GM18858 (cell line): ENCODE results near the gene DCT.
"Not testable (repeated sequence)": the region's sequence is repeated elsewhere in the genome, so short reads cannot be mapped to it uniquely, and the experiment has no call there.

Experiments used
- ATAC-seq: cut with Tn5 transposase; IDR thresholded peaks from one replicate; pipeline ENCODE4 v1.9.1; 2021; ENCODE audit not compliant: unreplicated experiment

The DCT gene

DNA sequence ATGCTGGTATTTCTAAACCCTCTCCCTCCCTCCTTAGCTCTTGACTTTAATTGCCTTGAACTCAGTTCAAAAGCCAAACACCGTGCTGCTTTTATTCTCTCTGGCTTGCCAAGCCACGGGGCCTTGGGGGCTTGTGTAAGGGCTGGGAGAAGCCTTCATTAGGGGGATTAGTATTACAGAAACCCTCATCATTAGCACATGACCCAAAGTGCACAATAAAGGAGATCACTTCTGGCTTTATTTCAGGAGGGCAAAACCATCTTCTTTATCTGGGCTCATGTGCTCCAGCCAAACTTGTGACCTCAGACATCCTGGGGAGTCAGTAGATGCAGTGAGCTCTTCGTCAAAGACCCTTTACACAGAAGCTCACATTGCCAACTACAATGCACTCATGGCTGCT lies at the start of gene DCT:
Gene DCT, minus strand, starts transcription at position 67 of the 400 bp plus-strand sequence. CDS start 427 bp downstream, outside the sequence.
- ATAC-seq, result no peak

DNA sequence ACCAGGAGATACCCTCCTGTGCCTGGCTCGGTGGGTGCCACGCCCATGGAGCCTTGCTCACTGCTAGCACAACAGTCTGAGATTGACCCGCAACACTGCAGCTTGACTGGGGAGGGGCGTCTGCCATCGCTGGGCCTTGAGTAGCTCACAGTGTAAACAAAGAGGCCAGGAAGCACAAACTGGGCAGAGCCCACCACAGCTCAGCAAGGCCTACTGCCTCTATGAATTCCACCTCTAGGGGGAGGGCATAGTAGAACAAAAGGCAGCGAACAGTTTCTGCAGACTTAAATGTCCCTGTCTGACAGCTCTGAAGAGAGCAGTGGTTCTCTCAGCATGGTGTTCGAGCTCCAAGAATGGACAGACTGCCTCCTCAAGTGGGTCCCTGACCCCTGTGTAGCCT lies 47.5 kb upstream of the DCT start:
- not testable (repeated sequence) for ATAC-seq

DNA sequence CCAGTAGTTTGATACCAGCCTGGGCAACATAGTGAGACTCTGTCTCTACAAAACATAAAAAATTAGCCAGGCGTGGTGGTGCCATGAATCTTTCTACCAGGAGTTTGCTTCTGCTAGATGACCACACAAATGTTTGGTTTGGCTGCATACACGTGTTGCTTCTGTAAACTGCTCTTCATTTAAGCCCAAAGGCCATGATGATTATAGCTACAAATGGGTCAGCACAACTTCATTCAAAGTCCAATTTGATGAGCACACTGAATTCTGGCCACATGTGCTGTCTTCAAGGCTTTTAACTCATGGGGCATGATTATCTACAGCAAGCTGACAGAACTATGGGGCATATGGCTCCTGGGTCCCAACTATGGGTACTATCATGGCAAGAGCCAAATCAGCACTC lies 46.3 kb upstream of the DCT start:
- no peak for ATAC-seq

- ATAC-seq, result no peak
Measured at GRCh38 chr13:94524407-94524806, 44.9 kb upstream of the DCT start.

DNA sequence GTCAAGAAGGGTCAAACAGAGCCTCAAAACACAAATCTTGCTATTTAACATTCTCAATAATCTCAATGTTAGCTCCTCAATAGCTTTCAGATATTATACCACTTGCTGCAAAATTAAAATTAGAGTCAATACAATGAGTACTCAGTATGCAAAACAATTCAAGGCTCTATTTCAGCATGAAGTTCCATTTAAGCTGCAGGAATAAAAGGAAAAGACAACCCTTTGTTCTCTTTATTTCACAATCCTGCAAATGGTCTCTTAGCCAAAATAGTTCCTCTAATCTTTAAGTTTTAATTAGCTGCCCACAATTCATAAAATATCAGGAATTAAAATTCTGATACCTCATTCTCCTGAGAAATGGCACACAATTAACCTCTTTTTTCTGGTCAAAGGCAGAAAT lies 40.5 kb upstream of the DCT start:
- no peak for ATAC-seq

- ATAC-seq, result no peak
Measured at GRCh38 chr13:94516456-94516855, 37.0 kb upstream of the DCT start.

DNA sequence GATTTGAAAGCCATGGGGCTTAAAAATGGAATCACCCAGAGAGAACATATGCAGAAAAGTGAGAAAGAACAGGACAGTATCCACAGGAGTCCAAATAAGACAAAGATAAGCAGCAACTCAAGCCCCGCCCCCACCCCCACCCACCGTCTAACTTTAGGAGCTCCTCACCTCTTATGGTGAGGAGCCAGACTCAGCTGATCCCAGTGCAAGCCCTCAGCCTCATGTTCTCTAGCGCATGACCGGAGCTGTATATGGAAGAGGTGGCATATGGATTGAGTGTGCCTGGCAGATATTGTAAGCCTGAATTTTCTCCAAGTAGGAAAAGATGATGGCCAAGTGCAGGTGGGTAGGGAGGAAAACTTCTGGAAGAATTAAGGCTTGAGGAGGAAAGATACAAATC lies 36.4 kb upstream of the DCT start:
- ATAC-seq, result no peak

DNA sequence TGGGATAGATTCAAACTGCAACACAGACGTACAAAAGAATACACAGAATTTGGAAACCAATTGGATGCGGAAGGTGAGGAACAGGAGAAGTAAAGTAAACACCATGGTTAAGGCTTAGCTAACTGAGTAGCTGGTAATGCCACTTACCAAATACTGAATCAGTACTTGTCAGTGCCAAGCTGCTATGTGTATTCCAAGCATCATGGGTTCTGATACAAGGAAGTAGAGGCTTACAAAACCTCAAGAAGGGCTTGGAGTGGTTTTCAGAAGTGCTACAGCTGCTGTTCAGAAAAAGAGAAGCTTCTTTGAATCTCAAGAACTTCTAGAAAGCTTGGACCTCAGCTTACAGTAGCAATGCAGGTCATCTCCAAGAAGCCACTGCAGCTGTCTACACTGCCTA lies 35.9 kb upstream of the DCT start:
- no peak for ATAC-seq

DNA sequence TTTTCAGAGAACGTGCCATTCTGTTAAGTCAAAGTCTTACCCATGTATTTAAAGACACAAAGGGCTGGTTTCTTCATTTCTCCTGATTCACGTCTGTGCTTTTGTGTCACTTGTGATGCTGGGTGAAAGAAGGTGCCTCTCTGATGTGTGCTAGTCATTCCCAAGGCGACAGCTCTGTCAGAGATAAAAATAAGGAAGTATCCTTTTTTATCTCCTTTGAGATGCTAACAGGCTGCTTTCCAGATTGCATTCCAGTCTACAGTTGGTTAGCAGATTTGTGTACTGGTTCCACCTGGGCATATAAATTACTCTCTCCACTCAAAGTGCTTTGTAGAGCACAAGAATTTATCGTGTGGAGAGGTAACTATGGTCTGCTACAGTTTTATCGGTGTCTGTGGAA lies 33.5 kb upstream of the DCT start:
- no peak for ATAC-seq

DNA sequence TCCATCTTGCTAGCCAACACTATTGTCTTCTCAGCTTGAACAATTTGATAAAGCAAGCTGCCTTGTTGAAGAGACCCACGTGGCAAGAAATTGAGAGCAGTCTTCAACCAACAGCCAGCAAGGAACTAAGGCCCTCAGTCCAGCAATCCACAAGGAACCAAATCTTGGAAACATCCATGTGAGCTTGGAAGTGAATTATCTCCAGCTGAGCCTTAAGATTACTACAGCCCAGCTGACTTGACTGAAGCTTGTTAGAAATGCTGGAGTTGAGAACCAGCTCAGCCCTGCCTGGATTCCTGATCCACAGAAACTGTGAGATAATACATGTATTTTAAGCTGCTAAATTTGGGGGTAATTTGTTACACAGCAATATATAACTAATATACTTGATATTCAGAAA lies 26.2 kb upstream of the DCT start:
- ATAC-seq, result no peak

- ATAC-seq, result no peak
Measured at GRCh38 chr13:94503851-94504250, 24.4 kb upstream of the DCT start.

GRCh38 chr13:94498831-94499230 lies 19.3 kb upstream of the DCT start:
- not testable (repeated sequence) for ATAC-seq

DNA sequence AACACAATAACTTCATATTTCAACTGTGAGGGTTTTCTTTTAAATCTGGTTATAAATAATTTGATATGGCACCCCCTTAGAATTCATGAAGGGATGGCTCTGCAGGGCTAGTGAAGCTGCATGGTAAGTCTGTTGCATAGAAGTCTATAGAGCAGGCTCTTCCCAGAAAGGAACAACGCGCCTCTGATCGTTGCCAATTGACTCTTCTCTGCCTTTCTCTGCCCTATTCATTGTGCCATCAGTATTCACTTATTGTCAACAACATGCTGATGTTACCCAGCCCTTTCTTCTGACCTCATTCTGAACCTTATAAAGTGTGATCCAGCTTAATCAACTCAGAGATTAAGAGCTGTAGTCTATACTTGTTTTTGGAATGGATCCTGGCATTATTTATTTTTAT lies 16.3 kb upstream of the DCT start:
- no peak for ATAC-seq

- no peak for ATAC-seq
Measured at GRCh38 chr13:94494026-94494425, 14.5 kb upstream of the DCT start.

- ATAC-seq, result no peak
Measured at GRCh38 chr13:94487043-94487442, 7.6 kb upstream of the DCT start.

GRCh38 chr13:94483970-94484369 lies 4.5 kb upstream of the DCT start:
- ATAC-seq, result no peak

GRCh38 chr13:94481941-94482340 lies 2.5 kb upstream of the DCT start:
- ATAC-seq, result no peak

DNA sequence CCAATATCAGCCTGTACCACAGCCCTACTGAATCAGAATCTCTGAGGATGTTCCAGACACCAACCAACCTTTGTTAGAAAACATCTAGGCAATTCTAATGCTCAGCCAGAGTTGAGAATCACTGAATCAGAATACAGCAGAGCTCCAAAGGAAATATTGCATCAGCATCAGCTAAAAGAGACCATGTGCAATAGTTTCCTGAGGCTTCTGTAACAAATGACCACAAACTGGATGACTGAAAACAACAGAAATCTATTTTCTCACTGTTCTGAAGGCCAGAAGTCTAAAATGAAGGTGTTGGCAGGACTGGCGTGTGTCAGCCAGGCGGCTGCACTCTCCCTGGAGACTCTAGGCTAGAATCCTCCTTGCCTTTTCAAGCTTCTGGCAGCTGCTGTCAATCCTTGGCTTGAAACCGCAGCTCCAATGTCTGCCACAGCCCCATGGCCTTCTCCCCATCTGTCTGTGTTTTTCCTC lies 1.2 kb upstream of the DCT start:
- no peak for ATAC-seq

DNA sequence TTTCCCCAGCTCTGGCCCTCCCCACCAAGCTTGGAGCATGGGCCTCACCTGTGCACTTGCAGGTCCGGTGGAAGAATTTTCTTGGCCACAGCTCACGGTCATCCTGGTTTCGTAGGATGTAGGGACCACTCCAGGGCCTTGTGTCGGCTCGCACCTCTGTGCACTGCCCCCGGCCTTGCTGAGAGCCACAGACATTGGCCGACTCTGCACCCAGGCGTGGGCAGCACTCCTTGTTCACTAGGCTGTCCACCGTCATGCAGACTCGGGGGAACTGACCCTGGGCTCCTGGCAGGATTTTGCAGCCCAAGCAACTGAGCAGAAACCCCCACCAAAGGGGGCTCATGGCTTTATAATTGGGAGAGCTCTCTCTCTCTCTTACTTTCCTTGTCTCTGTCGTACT lies 569 bp downstream of the DCT start:
- ATAC-seq, result no peak

DNA sequence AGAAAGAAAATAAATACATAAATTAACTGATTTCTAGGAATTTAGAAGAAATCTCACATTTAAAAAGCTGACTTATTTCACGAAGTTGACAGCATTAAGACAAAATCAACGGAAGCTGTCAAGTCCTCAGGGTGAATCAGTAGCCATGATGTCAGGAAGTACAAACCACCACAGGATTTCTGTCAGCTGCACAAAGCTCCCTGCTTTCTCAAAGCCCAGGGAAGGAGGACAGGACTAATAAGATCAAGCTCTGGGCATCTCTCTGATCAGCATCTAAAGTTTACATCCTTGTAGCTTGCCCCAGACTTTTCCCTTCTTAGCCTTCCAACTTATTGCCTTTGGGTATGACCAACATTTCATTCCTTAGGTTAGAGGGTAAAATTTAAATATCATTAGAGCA lies 9.4 kb downstream of the DCT start:
- no peak for ATAC-seq

GRCh38 chr13:94464771-94465170 lies 14.7 kb downstream of the DCT start:
- no peak for ATAC-seq

DNA sequence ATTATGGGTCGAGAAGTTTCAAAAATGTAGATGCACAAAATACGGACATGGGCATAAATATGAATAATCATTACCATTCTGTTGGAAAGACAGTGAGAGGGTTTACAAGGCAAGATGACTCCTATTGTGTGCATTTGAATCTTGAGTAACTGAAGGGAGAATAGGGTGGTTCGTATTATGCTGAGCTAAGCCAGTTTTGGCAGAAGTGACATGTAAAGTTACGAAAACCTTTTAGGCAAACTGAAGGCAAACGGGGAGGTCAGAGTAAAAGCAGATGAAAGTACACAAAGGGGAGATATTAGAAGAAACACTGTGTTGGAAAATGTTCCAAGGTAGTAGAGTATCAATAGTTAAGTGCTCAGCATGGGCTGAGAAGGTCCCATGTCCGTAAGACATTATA lies 16.8 kb downstream of the DCT start:
- no peak for ATAC-seq

GRCh38 chr13:94459116-94459515 lies 20.4 kb downstream of the DCT start:
- no peak for ATAC-seq

DNA sequence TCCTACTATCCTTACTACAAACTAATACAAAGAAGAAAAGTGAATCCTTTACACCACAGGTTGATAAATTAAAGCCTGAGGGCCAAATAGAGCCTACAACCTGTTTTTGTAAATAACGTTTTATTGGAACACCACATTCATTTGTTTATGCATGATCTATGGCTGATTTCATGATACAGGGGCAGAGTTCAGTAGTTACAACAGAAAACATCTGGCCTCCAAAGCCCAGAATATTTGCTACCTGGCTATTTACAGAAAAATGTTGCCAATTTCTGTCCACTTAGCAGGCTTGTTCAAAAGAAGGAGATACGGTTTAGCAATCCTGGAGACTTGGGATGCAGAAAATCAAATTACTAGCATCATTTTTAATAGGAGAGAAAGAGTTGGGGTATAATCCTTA lies 24.1 kb downstream of the DCT start:
- no peak for ATAC-seq
